Calu3 (cell line): ENCODE data around the gene BLACAT1. TPM values are rescaled to one million over a fixed set of nuclear protein-coding genes. Genes with fewer than 3 reads are reported as not detected.

Experiments
- BruUV-seq: library from RNA; stranded (reverse); fragments of 400-500 nt; replicated peaks from 2 replicates; lab custom pipeline; 2021; lab: Mats Ljungman, UMichigan
- CTCF ChIA-PET: fragments of 300-600 bp; sonication (Branson Sonifier 250); formaldehyde crosslinking; loops from one replicate; lab custom pipeline; 2022; ENCODE audit warnings: antibody characterized with exemption; lab: Charles Lee
- DNase-seq: peaks from one replicate; pipeline ENCODE4 v3.0.0; 2022
- H3K27ac Mint-ChIP-seq: one replicate; pipeline ENCODE4 v1.8.0; 2022; ENCODE audit warnings: mixed read lengths; ENCODE audit not compliant: unreplicated experiment
- H3K27me3 Mint-ChIP-seq: one replicate; pipeline ENCODE4 v1.8.0; 2022; ENCODE audit warnings: mixed read lengths; ENCODE audit not compliant: unreplicated experiment
- H3K36me3 Mint-ChIP-seq: one replicate; pipeline ENCODE4 v1.8.0; 2022; ENCODE audit warnings: mild to moderate bottlenecking, moderate library complexity, mixed read lengths; ENCODE audit not compliant: insufficient read depth, unreplicated experiment
- H3K4me1 Mint-ChIP-seq: one replicate; pipeline ENCODE4 v1.8.0; 2022; ENCODE audit warnings: mild to moderate bottlenecking, low read depth, mixed read lengths; ENCODE audit not compliant: unreplicated experiment
- H3K4me3 Mint-ChIP-seq: one replicate; pipeline ENCODE4 v1.8.0; 2022; ENCODE audit warnings: mild to moderate bottlenecking, low read depth, moderate library complexity, mixed read lengths; ENCODE audit not compliant: unreplicated experiment
- H3K9me3 Mint-ChIP-seq: one replicate; pipeline ENCODE4 v1.8.0; 2022; ENCODE audit warnings: low read depth, mixed read lengths; ENCODE audit not compliant: unreplicated experiment
- intact Hi-C: fragments of 100-400 bp; cut with micrococcal nuclease; formaldehyde crosslinking; loops from one replicate; pipeline ENCODE4 v1.10.0; 2022; ENCODE audit not compliant: unreplicated experiment
- total RNA-seq: library from RNA; stranded (reverse); gene quantifications from 2 replicates; pipeline ENCODE4 v1.2.3, GENCODE V29; 2022
- TF ChIP-seq, protein P1 (sequence below): fragments of 200-600 bp; IDR thresholded peaks from one replicate; pipeline ENCODE4 v1.8.0; 2022; ENCODE audit warnings: antibody characterized with exemption; ENCODE audit not compliant: unreplicated experiment

Gene BLACAT1
- total RNA-seq, 1 experiment from 2014 or later, result 14.2 TPM

DNA sequence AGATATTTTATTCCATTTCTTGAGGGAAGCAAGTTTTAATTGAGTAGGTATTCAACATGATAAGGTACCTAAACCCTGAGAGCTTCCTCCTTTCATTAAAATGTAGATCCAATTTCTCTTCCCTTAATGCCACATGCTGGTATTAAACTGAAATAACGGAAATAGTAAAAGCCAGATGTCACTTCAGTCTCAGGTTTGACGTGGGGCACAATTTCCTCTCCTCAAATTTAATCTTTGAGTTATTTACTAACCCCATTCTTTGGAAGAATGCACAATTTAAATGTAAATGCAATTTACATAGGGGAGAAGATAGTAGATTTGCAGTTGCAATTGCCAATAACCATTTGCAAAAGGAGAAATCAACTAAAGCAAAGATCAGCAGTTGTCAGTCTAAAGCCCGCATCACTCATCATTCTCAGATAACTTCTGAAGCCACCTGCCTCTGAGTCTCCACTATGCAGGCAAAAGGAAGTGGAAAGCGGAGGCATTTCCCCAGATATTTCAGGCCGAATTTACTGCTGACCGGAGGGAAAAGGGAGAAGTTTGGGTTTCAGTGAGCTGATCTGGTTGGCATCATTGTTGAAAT lies 31.9 kb downstream of the BLACAT1 start:
- Mint-ChIP-seq H3K27me3 (peaks cover 83% of the 10 kb centered on the region), H3K4me3 (no peak overlapping the region), H3K9me3 (no peaks in the 10 kb centered on the region), H3K27ac (no peak overlapping the region), H3K4me1 (no peaks in the 10 kb centered on the region), H3K36me3 (no peaks in the 10 kb centered on the region)
- BruUV-seq, result no TSS peak
- no peak for DNase-seq
- intact Hi-C loops, result loop anchor here (1.0 kb wide), 1 partner anchor 61 kb away; no protein-coding TSS in a partner anchor
- CTCF ChIA-PET, result interaction anchor here (0.6 to 4.5 kb wide), 8 partner anchors 15 to 101 kb away, joined by 3 to 33 read pairs (median 6); no protein-coding TSS in a partner anchor
- TF ChIP-seq, protein P1, sequence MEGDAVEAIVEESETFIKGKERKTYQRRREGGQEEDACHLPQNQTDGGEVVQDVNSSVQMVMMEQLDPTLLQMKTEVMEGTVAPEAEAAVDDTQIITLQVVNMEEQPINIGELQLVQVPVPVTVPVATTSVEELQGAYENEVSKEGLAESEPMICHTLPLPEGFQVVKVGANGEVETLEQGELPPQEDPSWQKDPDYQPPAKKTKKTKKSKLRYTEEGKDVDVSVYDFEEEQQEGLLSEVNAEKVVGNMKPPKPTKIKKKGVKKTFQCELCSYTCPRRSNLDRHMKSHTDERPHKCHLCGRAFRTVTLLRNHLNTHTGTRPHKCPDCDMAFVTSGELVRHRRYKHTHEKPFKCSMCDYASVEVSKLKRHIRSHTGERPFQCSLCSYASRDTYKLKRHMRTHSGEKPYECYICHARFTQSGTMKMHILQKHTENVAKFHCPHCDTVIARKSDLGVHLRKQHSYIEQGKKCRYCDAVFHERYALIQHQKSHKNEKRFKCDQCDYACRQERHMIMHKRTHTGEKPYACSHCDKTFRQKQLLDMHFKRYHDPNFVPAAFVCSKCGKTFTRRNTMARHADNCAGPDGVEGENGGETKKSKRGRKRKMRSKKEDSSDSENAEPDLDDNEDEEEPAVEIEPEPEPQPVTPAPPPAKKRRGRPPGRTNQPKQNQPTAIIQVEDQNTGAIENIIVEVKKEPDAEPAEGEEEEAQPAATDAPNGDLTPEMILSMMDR, result no peak

DNA sequence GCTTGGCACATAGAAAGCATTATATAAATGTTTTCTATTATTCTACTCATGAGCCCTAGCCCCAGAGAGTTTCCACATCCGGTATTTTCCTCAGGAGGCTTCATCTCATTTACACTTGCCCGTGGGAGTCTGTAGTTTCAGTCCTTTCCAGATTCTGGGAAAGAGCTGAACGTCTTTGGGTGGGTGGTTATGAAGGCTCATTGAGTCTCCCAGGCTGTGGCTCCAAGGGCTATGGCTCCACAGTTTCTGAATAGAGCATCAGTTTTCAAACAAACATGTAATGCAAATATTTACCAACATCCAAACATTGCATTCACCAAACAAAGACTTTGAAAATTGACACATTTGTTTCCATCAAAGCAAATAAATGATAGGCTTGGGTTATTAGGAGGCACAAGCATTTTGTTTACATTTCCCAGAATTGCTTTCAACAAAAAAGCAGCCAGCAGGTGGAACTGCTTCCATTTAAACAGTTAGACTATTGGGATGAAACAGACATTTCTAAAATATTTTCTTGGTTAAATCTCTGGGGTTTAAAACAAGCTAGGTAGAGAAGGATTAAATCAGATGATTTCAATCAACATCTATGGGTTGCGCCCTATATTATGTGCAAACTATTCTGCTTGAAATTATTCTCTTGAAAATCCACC lies 32.7 kb downstream of the BLACAT1 start:
- Mint-ChIP-seq H3K9me3 (no peaks in the 10 kb centered on the region), H3K27ac (no peak overlapping the region), H3K36me3 (no peaks in the 10 kb centered on the region), H3K4me3 (no peak overlapping the region), H3K4me1 (no peaks in the 10 kb centered on the region), H3K27me3 (peaks cover 75% of the 10 kb centered on the region)
- BruUV-seq, result no TSS peak
- CTCF ChIA-PET, result interaction anchor here (0.6 to 4.5 kb wide), 7 partner anchors 16 to 101 kb away, joined by 3 to 33 read pairs (median 5); no protein-coding TSS in a partner anchor
- TF ChIP-seq, protein P1, result no peak
- no peak for DNase-seq
- intact Hi-C loops, result loop anchor here (1.0 kb wide), 1 partner anchor 62 kb away; no protein-coding TSS in a partner anchor

DNA sequence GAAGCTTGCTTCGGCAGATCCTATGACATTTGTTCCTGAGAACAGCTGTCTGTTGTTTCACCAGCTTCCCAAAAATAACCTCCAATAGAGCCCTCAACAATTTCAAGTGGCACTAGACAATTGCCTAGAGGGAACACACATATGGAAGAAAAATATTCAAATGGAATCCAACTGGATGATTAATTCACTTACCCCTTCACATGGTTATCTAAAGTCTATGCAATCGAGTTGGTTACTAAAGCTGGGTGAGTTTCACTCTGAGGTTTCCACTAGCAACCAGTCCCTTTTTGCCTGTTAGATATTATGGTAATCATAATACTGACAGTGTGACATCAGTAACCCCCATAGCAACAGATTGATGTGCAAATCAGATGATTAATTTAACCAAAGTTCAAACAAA lies 34.0 kb downstream of the BLACAT1 start, which contains the start of gene LEMD1:
LEMD1 (minus strand) TSS at position 259 of the 400 bp plus-strand sequence. CDS start 1,520 bp downstream, outside the sequence.
- Mint-ChIP-seq H3K9me3 (no peaks in the 10 kb centered on the region), H3K4me3 (no peak within 1 kb of the TSS), H3K27ac (no peak within 1 kb of the TSS), H3K36me3 (no peaks in the 10 kb centered on the region), H3K27me3 (peaks cover 62% of the 10 kb centered on the region), H3K4me1 (no peaks in the 10 kb centered on the region)
- no TSS peak for BruUV-seq
- no peak for DNase-seq
- intact Hi-C loops, result no loop called here
- CTCF ChIA-PET, result interaction anchor here (0.9 to 1.6 kb wide), 3 partner anchors 24 to 110 kb away, joined by 3 to 6 read pairs (median 4); no protein-coding TSS in a partner anchor
- TF ChIP-seq, protein P1, result no peak

DNA sequence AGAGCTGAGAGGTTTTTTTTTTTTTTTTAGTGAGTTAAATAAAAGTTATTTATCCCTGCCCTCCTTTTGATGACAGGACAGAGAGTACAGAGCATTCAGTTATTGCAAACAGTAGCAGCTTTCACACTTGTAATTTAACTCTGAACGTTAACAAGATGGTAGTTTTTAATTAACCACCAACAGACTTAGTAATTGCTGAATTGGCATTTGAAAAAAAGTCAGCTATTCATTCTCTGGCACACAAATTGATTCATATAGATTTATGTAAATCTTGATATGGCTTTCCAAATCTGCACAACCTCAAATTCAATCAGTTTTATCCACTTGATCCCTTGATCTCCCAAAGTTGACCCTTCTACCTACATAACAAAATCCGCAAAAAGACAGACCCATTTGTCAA lies 34.9 kb downstream of the BLACAT1 start:
- TF ChIP-seq, protein P1, result no peak
- H3K4me3 Mint-ChIP-seq, result no peak overlapping the region
- no peak overlapping the region for H3K27ac Mint-ChIP-seq
- intact Hi-C loops, result no loop called here
- H3K9me3 Mint-ChIP-seq, result no peaks in the 10 kb centered on the region
- H3K36me3 Mint-ChIP-seq, result no peaks in the 10 kb centered on the region
- peaks cover 54% of the 10 kb centered on the region for H3K27me3 Mint-ChIP-seq
- CTCF ChIA-PET, result interaction anchor here (0.9 to 1.6 kb wide), 2 partner anchors 65 to 111 kb away, joined by 4 to 6 read pairs; no protein-coding TSS in a partner anchor
- H3K4me1 Mint-ChIP-seq, result no peaks in the 10 kb centered on the region
- no TSS peak for BruUV-seq
- no peak for DNase-seq
